GM18498 (cell line): ENCODE results near the gene SH3BGRL2.

Experiments
- ATAC-seq: cut with Tn5 transposase; IDR thresholded peaks from one replicate; pipeline ENCODE4 v1.9.1; 2021; ENCODE audit warnings: mild to moderate bottlenecking, moderate library complexity; ENCODE audit not compliant: unreplicated experiment

SH3BGRL2 gene

GRCh38 chr6:79694623-79695343, 63.7 kb downstream of the SH3BGRL2 start:
- ATAC-seq, result no peak

DNA sequence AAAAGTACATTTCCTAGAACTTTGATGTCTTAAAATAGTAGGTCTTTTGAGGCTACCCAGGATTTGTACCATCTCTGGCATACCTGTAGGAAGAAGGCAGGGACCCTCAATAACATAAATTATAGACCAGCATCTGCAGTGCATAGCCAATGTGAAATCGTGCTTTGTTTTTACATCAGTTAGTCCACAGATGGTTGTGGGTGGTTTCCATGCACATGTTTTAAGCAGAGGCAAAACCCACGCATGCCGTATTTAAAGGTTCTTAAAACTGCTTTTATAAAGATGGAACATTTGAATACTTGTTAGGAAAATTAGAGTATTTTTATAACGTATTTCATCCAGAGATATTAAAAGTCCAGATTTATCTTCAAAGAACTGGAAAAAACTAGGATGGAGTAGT, 66.3 kb downstream of the SH3BGRL2 start:
- ATAC-seq, result no peak

DNA sequence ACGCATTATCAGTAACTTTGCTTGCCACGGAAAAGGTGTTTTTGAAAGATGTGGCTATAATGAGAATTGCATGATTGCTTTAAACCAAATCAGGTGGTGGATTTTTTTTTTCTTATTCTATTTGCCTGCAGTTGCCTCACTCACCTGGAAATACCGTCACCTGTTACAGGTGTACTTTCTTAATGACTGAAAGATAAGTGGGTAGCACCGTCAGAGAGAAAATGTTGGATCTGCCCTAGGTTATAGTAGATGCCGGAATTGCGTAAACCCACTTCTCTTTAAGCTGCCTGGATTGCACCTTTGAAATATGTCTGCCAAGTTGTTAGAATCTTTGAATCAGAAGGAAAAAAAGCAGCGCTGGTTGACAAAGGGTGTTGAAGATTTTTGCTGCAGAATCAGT, 68.5 kb downstream of the SH3BGRL2 start:
- no peak for ATAC-seq

DNA sequence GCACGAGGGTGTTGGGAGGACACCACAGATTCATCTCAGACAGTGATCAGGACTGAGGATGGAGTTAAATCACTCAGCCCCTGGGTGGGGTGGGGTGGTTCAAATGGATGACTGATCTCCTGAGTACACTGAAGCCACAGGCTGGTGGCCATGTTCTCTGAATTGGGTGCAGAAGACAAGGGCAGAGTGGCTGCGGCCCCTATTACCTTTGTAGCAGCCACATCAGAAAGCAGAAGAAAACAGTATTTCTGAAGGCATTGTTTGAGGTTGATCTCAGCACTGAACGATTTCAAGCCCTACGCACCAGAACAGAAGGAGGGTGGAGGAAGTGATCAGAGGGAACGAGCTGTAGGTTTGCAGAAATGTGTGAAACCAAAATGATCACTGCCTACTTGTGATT, 71.6 kb downstream of the SH3BGRL2 start:
- ATAC-seq, result no peak

DNA sequence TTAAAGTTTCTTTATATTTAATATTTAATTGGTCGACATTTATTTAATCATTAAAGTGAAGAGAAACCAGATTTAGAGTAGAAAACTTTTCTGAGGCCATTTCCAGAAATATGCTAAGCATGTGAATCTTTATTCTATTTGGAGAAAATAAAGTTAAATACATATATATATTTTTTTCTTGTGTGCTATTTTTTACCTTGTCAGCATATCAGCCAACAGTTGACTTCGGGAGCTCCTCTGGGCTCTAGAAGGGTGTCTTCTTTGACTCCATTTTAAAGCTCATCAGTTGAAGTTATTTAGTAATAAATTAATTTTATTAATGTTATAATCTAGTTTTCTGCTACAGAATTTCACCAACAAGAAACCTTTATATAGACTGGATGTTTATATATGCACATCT, 73.1 kb downstream of the SH3BGRL2 start:
- no peak for ATAC-seq

- ATAC-seq, result no peak
Measured at GRCh38 chr6:79705456-79705995, 74.4 kb downstream of the SH3BGRL2 start.

GRCh38 chr6:79706527-79706926, 75.4 kb downstream of the SH3BGRL2 start:
- no peak for ATAC-seq

DNA sequence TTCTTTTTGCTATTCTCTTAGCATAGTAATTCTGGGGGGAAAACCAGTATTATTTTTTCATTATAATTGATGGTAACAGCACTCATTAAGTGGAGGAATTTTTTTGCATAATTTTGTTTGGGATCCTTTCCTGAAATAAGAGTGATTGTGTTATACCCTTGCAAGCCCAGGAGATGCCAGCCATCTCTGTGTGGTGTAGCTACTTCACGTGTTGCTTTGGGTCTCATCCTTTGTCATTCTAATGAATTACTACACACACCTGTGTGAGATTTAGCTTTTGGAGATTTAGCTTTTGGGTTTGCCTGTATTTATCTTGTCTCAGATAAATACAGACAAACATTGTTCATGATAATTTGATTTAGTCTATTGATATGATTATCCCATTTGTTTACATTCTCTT, 76.5 kb downstream of the SH3BGRL2 start:
- no peak for ATAC-seq

GRCh38 chr6:79708095-79708791, 77.1 kb downstream of the SH3BGRL2 start:
- no peak for ATAC-seq

DNA sequence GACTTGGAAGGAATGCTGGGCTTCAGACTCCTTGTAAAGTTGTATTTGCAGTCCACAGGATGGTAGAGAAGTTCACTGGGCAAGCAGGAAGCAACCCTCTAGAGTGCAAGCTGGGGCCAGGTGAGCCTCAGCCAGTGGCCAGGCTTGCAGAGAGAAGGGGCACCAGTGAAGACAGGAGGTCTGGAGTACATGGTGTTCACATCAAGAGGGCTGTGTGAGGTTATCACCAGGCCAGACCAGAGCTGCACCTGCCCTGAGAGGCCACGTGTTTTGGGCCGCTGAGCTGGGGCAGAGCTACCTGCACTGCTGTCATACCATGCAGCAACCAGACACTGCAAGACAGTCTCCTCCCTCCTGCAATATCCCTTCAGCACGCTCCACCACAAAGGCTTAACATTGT, 79.0 kb downstream of the SH3BGRL2 start:
- ATAC-seq, result no peak

GRCh38 chr6:79711167-79711566, 80.0 kb downstream of the SH3BGRL2 start:
- ATAC-seq, result no peak

- no peak for ATAC-seq
Measured at GRCh38 chr6:79712144-79712543, 81.0 kb downstream of the SH3BGRL2 start.

- ATAC-seq, result no peak
Measured at GRCh38 chr6:79712616-79713135, 81.5 kb downstream of the SH3BGRL2 start.

- ATAC-seq, result peak; percentile 74
Measured at GRCh38 chr6:79713701-79714322, 82.7 kb downstream of the SH3BGRL2 start.

- no peak for ATAC-seq
Measured at GRCh38 chr6:79717989-79718388, 86.9 kb downstream of the SH3BGRL2 start.

- ATAC-seq, result no peak
Measured at GRCh38 chr6:79718509-79719247, 87.5 kb downstream of the SH3BGRL2 start.

DNA sequence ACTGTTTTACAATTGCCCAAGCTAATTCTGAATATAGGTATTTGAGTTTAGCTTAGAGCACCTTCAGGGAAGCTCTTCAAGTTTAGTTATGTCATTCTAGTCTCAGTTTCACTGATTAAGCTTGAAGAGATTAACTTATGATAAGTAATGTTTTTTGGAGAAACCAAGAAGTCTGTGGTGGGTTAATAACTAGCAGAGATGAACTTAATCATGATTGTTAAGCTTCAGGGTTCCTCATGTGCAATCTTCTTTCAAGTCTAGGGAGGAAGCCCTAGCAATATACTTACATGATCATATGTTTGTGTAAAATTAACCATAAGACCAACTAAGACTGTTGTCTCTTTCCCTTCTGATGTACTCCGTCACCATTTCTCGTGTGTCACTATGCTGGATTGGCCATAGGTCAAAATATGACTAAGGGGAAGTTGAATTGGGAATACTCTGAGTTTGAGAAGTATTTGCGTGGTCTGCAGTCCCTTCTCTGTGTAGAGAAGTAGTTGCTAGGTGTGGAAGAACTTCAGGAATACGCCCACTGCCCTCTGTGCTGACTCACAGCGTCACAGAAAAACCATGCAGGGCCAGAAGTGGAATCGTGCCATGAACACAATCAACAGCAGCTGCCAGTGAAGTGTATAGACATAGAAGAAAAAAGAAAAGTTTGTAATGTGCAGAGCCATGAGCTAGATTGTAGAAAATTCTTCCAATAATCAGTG, 88.3 kb downstream of the SH3BGRL2 start:
- no peak for ATAC-seq

GRCh38 chr6:79724816-79725215, 93.7 kb downstream of the SH3BGRL2 start:
- no peak for ATAC-seq

GRCh38 chr6:79731471-79731870, 100.3 kb downstream of the SH3BGRL2 start:
- ATAC-seq, result no peak

DNA sequence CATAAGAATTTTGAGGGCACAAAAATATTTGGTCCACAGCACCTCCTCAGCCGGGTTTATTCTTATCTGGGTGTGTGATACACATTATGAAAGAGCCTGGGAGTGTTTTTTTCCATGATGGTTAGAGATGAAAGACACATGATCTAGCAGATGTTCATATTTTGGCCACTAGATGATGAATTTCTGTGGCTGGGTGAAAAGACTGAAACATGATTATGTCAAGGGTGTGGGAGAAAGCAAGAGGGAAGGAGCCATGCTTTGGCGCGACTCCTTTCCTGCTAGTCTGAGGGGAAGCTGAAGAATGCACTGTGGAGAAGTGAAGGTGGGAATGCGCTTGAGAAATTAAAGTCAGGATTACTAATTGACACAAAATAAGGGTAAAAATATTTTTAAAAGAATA, 102.3 kb downstream of the SH3BGRL2 start:
- ATAC-seq, result no peak
